GM12878 (cell line): ENCODE data around the gene ACE. TPM values are rescaled to one million over a fixed set of nuclear protein-coding genes. Genes with fewer than 3 reads are reported as not detected.
"Not testable (repeated sequence)": the region's sequence is repeated elsewhere in the genome, so short reads cannot be mapped to it uniquely, and the experiment has no call there.

Experiments
- ATAC-seq: fragments of 200-7000 bp; cut with Tn5 transposase; 3 replicates; pipeline ENCODE4 v1.9.1; 2020; ENCODE audit warnings: mild to moderate bottlenecking, moderate library complexity
- BruUV-seq: library from RNA; stranded (reverse); fragments of 400-500 nt; replicated peaks from 2 replicates; lab custom pipeline; 2021; lab: Mats Ljungman, UMichigan
- CTCF ChIA-PET: fragments of 300-600 bp; sonication (Branson Sonifier 250); formaldehyde crosslinking; extraction: SDS; loops from one replicate; lab custom pipeline; 2021; ENCODE audit warnings: inconsistent platforms; lab: Yijun Ruan, JAX
- POLR2A ChIA-PET: fragments of 350-600 bp; formaldehyde crosslinking; extraction: SDS; loops from one replicate; lab custom pipeline; 2021; ENCODE audit warnings: inconsistent platforms; lab: Charles Lee
- RAD21 ChIA-PET: fragments of 300-600 bp; sonication (Branson Sonifier 250); formaldehyde crosslinking; loops from one replicate; lab custom pipeline; 2023; ENCODE audit warnings: antibody characterized with exemption; ENCODE audit not compliant: unreplicated experiment; lab: Charles Lee
- SMC1A ChIA-PET: fragments of 300-600 bp; sonication (Branson Sonifier 250); formaldehyde crosslinking; loops from one replicate; lab custom pipeline; 2023; ENCODE audit not compliant: unreplicated experiment, uncharacterized antibody; lab: Charles Lee
- DNase-seq: peaks from one replicate; pipeline ENCODE4 v3.0.0-alpha.2; 2011; ENCODE audit warnings: low read depth, low spot score
- FAIRE-seq: peaks from 3 replicates; lab custom pipeline; 2011; peaks lifted over from hg19 to GRCh38; lab: Jason Lieb, UNC
- H2AFZ ChIP-seq: 2 replicates; pipeline ENCODE4 v1.6.0; 2011; ENCODE audit warnings: low read depth, low read length, control low read depth; ENCODE audit not compliant: control insufficient read depth
- H3K27ac ChIP-seq: 2 replicates; pipeline ENCODE4 v1.5.1; 2011; ENCODE audit warnings: control low read depth; ENCODE audit not compliant: control insufficient read depth, insufficient read depth
- H3K27me3 ChIP-seq, 2 experiments: replicated peaks in 1 of 2; 2 replicates each; pipeline versions ENCODE4 v1.6.0 to v1.6.1; 2011; ENCODE audit warnings: low read length in 1 of 2; ENCODE audit not compliant: control insufficient read depth in 2 of 2, insufficient read depth in 2 of 2
- H3K36me3 ChIP-seq, 2 experiments: 2 replicates each; pipeline ENCODE4 v1.5.1; 2011; ENCODE audit warnings: low read length in 1 of 2; ENCODE audit not compliant: control insufficient read depth in 2 of 2, insufficient read depth in 2 of 2
- H3K4me1 ChIP-seq: 2 replicates; pipeline ENCODE4 v1.6.1; 2011; ENCODE audit warnings: mild to moderate bottlenecking, low read length, moderate library complexity, mixed read lengths; ENCODE audit not compliant: control insufficient read depth, insufficient read depth
- H3K4me2 ChIP-seq: 2 replicates; pipeline ENCODE4 v1.6.0; 2011; ENCODE audit warnings: control low read depth; ENCODE audit not compliant: control insufficient read depth, insufficient read depth
- H3K4me3 ChIP-seq: fragments of 200-600 bp; sonication (generic); 2 replicates; pipeline ENCODE4 v1.5.1; 2016
- H3K79me2 ChIP-seq: 2 replicates; pipeline ENCODE4 v1.6.0; 2011; ENCODE audit warnings: low read length; ENCODE audit not compliant: control insufficient read depth, insufficient read depth
- H3K9ac ChIP-seq: 2 replicates; pipeline ENCODE4 v1.8.0; 2011; ENCODE audit warnings: low read length, control low read depth, mixed read lengths; ENCODE audit not compliant: control insufficient read depth, insufficient read depth
- H3K9me3 ChIP-seq: replicated peaks from 3 replicates; pipeline ENCODE4 v1.5.1; 2011; ENCODE audit warnings: mild to moderate bottlenecking, low read length; ENCODE audit not compliant: control insufficient read depth, insufficient read depth
- H4K20me1 ChIP-seq: 2 replicates; pipeline ENCODE4 v1.6.0; 2011; ENCODE audit not compliant: control insufficient read depth, insufficient read depth
- JUND ChIP-seq: IDR thresholded peaks from 2 replicates; pipeline ENCODE4 v1.6.1; 2012; ENCODE audit warnings: low read depth, mild to moderate bottlenecking, low read length, improper control_type of control experiment, moderate library complexity
- MYC ChIP-seq: IDR thresholded peaks from 2 replicates; pipeline ENCODE4 v1.6.1; 2011; ENCODE audit warnings: mild to moderate bottlenecking, low read length, moderate library complexity, inconsistent platforms; ENCODE audit not compliant: insufficient read depth, insufficient replicate concordance, insufficient read length, severe bottlenecking
- NR2C1 ChIP-seq: fragments of 450-650 bp; IDR thresholded peaks from 2 replicates; pipeline ENCODE4 v1.6.1; 2017; ENCODE audit warnings: antibody characterized with exemption, mild to moderate bottlenecking, moderate library complexity
- PAX5 ChIP-seq: IDR thresholded peaks from 2 replicates; pipeline ENCODE4 v1.6.1; 2011; ENCODE audit warnings: low read depth, low read length, borderline replicate concordance
- RAD51 ChIP-seq: fragments of 450-650 bp; IDR thresholded peaks from 2 replicates; pipeline ENCODE4 v1.6.1; 2016; ENCODE audit warnings: moderate library complexity, mild to moderate bottlenecking, inconsistent platforms
- SREBF2 ChIP-seq: IDR thresholded peaks from 2 replicates; pipeline ENCODE4 v1.6.1; 2012; ENCODE audit warnings: mild to moderate bottlenecking, low read length
- WGBS: methylation state at CpG from one replicate; pipeline ENCODE4 v1.1.6; 2016; ENCODE audit warnings: low lambda C conversion rate; ENCODE audit not compliant: insufficient replicate concordance, insufficient coverage; ENCODE audit errors: missing lambda C conversion rate; 5-methylcytosine and 5-hydroxymethylcytosine counted together
- in situ Hi-C: fragments of 300-500 bp; cut with MboI; formaldehyde crosslinking; loops from 9 replicates; pipeline ENCODE4 v1.14.3; 2018; ENCODE audit warnings: mixed read lengths
- intact Hi-C: fragments of 100-400 bp; cut with micrococcal nuclease; formaldehyde crosslinking; loops from one replicate; pipeline ENCODE4 v1.14.2; 2022; ENCODE audit not compliant: unreplicated experiment
- polyA plus RNA-seq, 11 experiments: library from polyadenylated mRNA; depleted of rRNA in 4 of 11; unstranded in 6 of 11; stranded (reverse) in 5 of 11; fragments of >200 nt; fragmentation: Nextera tagmentation in 4 of 11; fragmentation: Illumina TruSeq in 1 of 11; extraction: Ambion mirVana in 4 of 11; extraction: Trizol in 1 of 11; gene quantifications; 1 replicate in 1 of 11; 2 replicates in 10 of 11; pipeline versions ENCODE4 v1.2.1 to v1.2.3, GENCODE V29; 2011 to 2016; ENCODE audit warnings: inconsistent platforms in 2 of 11, missing spikeins in 2 of 11, low read depth in 1 of 11
- total RNA-seq, 4 experiments: library from RNA; depleted of rRNA in 3 of 4; stranded (reverse); fragments of >200 nt in 3 of 4; fragmentation: Illumina TruSeq in 1 of 4; extraction: Trizol in 1 of 4; gene quantifications; 2 replicates each; pipeline versions ENCODE4 v1.2.1 to v1.2.3, GENCODE V29; 2013 to 2021

Gene ACE
- total and polyA plus RNA-seq, 10 of the 15 experiments (the other 5 are each of a cell fraction or from before 2014, with no cell fraction given) = 0.46 TPM; not detected in 9

DNA sequence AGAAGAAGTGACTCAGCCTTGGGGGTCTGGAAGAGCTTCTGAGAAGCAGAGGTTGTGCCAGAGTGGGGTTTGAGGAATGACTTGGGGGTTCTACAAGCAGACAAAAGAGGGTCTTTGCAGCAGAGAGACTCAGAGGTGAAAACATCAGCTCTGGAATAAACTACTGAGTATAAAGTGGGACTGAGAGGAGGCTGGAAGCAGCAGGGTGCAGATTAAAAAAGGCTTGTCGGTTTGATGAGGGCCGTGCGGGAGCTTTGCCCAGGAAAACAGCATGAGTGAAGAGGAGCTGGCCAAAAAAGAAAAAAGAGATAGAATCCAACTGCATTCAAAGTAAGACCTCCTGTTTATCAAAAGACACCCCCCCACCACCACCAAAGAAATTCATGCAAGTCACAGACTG, 13.1 kb upstream of the ACE start:
- no peaks in the 10 kb centered on the region for H3K9me3 ChIP-seq
- FAIRE-seq (no peak), DNase-seq (no peak), ATAC-seq (no peak)
- H3K27ac ChIP-seq = no peak overlapping the region
- intact Hi-C loops = no loop called here
- H3K79me2 ChIP-seq = no peaks in the 10 kb centered on the region
- 77% methylated on average over 3 of the region's 3 CpGs for WGBS
- no peaks in the 10 kb centered on the region for H3K27me3 ChIP-seq
- TF ChIP-seq SREBF2 = no peak
- no peak for TF ChIP-seq JUND
- TF ChIP-seq MYC = no peak
- no peak for TF ChIP-seq PAX5
- in situ Hi-C loops = no loop called here
- RAD21 ChIA-PET = no interaction called here
- CTCF ChIA-PET = interaction anchor here (0.5 to 2.6 kb wide), 2 partner anchors 39 to 371 kb away, joined by 3 to 5 read pairs; no protein-coding TSS in a partner anchor
- no TSS peak for BruUV-seq
- no peak overlapping the region for H3K4me2 ChIP-seq
- H3K9ac ChIP-seq = no peak overlapping the region
- peaks cover 16% of the 10 kb centered on the region for H3K4me1 ChIP-seq
- POLR2A ChIA-PET = no interaction called here
- H3K36me3 ChIP-seq = no peaks in the 10 kb centered on the region
- H3K4me3 ChIP-seq = no peak overlapping the region
- H4K20me1 ChIP-seq = no peaks in the 10 kb centered on the region
- H2AFZ ChIP-seq = no peak overlapping the region
- SMC1A ChIA-PET = interaction anchor here (0.7 to 1.1 kb wide), 3 partner anchors 10 to 148 kb away, joined by 3 read pairs; no protein-coding TSS in a partner anchor

DNA sequence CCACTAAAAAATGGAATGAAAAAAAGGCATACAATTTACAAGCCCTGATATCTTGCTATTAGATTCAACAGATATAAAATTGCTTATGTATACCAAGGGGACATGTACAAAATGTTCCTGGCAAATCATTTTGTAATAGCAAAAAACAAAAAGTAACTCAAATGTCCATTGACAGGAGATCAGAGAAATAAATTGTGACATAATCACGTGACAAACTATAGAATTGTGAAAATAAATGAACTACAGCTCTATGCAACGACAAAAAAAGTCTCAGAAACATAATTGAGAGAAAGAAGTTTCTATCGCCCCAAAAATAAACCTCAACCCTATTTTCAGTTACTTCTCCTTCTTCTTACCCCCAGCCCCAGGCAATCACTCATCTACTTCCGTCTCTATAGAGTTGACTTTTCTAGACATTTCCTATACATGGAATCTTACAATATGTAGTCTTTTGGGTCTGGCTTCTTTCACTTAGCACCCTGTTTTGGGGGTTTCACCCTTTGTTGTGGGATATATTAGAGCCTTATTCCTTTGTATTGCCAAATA, 12.1 kb upstream of the ACE start:
- in situ Hi-C loops = no loop called here
- H3K36me3 ChIP-seq = no peaks in the 10 kb centered on the region
- H3K4me3 ChIP-seq = no peak overlapping the region
- WGBS = 2% methylated on average over 4 of the region's 4 CpGs
- TF ChIP-seq NR2C1 (no peak), RAD51 (peak; percentile 38; the same call in 1 of the 2 replicates)
- TF ChIP-seq, all 136 proteins: peak for 1
- ChIA-PET POLR2A (no interaction called here), RAD21 (no interaction called here), SMC1A (interaction anchor here (1.1 kb wide), 1 partner anchor 101 kb away, joined by 3 read pairs; no protein-coding TSS in a partner anchor), CTCF (interaction anchor here (2.6 kb wide), 1 partner anchor 40 kb away, joined by 5 read pairs; no protein-coding TSS in a partner anchor)
- H3K27ac ChIP-seq = no peak overlapping the region
- 0 out of 2 replicates have a peak overlapping the region, but pooled peaks have one; percentile 30 for H3K4me2 ChIP-seq
- H3K27me3 ChIP-seq = no peaks in the 10 kb centered on the region
- FAIRE-seq = no peak
- no peak overlapping the region for H3K9ac ChIP-seq
- H3K79me2 ChIP-seq = no peaks in the 10 kb centered on the region
- intact Hi-C loops = no loop called here
- H3K4me1 ChIP-seq = peaks cover 16% of the 10 kb centered on the region
- no TSS peak for BruUV-seq
- no peak for ATAC-seq
- no peak for DNase-seq
- H3K9me3 ChIP-seq = no peaks in the 10 kb centered on the region
- H2AFZ ChIP-seq = no peak overlapping the region
- no peaks in the 10 kb centered on the region for H4K20me1 ChIP-seq

DNA sequence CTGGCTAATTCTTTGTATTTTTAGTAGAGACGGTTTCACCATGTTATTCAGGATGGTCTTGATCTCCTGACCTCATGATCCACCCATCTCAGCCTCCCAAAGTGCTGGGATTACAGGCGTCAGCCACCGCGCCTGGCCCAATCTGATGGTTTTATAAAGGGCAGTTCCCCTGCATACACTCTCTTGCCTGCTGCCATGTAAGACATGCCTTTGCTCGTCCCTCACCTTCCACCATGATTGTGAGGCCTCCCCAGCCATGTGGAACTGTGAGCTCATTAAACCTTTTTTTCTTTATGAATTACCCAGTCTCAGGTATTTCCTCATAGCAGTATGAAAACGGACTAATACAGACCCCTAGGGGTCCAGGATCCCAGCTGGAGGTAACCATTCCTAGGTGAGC, 8.8 kb upstream of the ACE start:
- H2AFZ ChIP-seq, BruUV-seq, DNase-seq, H3K27me3 ChIP-seq, H4K20me1 ChIP-seq, H3K4me1 ChIP-seq, in situ Hi-C loops, ATAC-seq, H3K79me2 ChIP-seq, FAIRE-seq, H3K9ac ChIP-seq, H3K4me2 ChIP-seq, H3K27ac ChIP-seq, H3K4me3 ChIP-seq, POLR2A ChIA-PET, intact Hi-C loops, H3K36me3 ChIP-seq, H3K9me3 ChIP-seq, RAD21 ChIA-PET, SMC1A ChIA-PET: not testable (repeated sequence)
- 73% methylated on average over 6 of the region's 6 CpGs for WGBS
- CTCF ChIA-PET = interaction anchor here (1.2 kb wide), 1 partner anchor 42 kb away, joined by 3 read pairs; no protein-coding TSS in a partner anchor
